Right renal pelvis (tissue), 4 donors: Measurements from ENCODE around the gene PACSIN3. TPM values are rescaled to one million over a fixed set of nuclear protein-coding genes. Genes with fewer than 3 reads are reported as not detected.
"Not testable (repeated sequence)": the region's sequence is repeated elsewhere in the genome, so short reads cannot be mapped to it uniquely, and the experiment has no call there.

Experiments
- DNase-seq, 4 donors: peaks; one replicate each; pipeline ENCODE4 v3.0.0-alpha.2; 2013; ENCODE audit warnings: low read depth in 4 of 4, low spot score in 3 of 4, missing footprints in 1 of 4
- polyA plus RNA-seq, 4 donors: library from polyadenylated mRNA; unstranded; fragments of 120-200 nt; gene quantifications; one replicate each; pipeline ENCODE4 v1.2.1, GENCODE V29; 2013; ENCODE audit not compliant: insufficient read length in 4 of 4

PACSIN3 gene
- polyA plus RNA-seq, 4 donors: 28.1 to 42.0 (median 31.3) TPM

GRCh38 chr11:47198161-47198560, 11.9 kb upstream of the PACSIN3 start:
- not testable (repeated sequence) for DNase-seq

GRCh38 chr11:47192111-47192510, 5.9 kb upstream of the PACSIN3 start:
- DNase-seq: no peak

- DNase-seq: not testable (repeated sequence)
Measured at GRCh38 chr11:47191137-47191536, 4.9 kb upstream of the PACSIN3 start.

GRCh38 chr11:47189100-47189834, 3.0 kb upstream of the PACSIN3 start:
- DNase-seq: peak in 1 of 4 donors; percentile 31

GRCh38 chr11:47188259-47188658, 2.0 kb upstream of the PACSIN3 start:
- peak in 1 of 4 donors; percentile 27 for DNase-seq

GRCh38 chr11:47187723-47188122, 1.5 kb upstream of the PACSIN3 start:
- no peak for DNase-seq

- DNase-seq: peak in 2 of 4 donors; percentile 22 to 28
Measured at GRCh38 chr11:47186700-47187695, 764 bp upstream of the PACSIN3 start.

GRCh38 chr11:47185305-47186075, 744 bp downstream of the PACSIN3 start:
- no peak for DNase-seq

- DNase-seq: no peak
Measured at GRCh38 chr11:47184711-47185304, 1.4 kb downstream of the PACSIN3 start.

GRCh38 chr11:47183969-47184368, 2.3 kb downstream of the PACSIN3 start:
- no peak for DNase-seq

GRCh38 chr11:47183031-47183856, 3.0 kb downstream of the PACSIN3 start:
- no peak for DNase-seq

GRCh38 chr11:47182380-47182779, 3.9 kb downstream of the PACSIN3 start:
- DNase-seq: no peak

GRCh38 chr11:47181271-47181670, 5.0 kb downstream of the PACSIN3 start:
- DNase-seq: no peak

- DNase-seq: no peak
Measured at GRCh38 chr11:47180006-47180787, 6.0 kb downstream of the PACSIN3 start.

- no peak for DNase-seq
Measured at GRCh38 chr11:47179655-47179991, 6.6 kb downstream of the PACSIN3 start.

GRCh38 chr11:47178737-47179654, 7.2 kb downstream of the PACSIN3 start:
- no peak for DNase-seq

- DNase-seq: no peak
Measured at GRCh38 chr11:47178316-47178715, 7.9 kb downstream of the PACSIN3 start.

- DNase-seq: no peak
Measured at GRCh38 chr11:47177846-47178245, 8.4 kb downstream of the PACSIN3 start.
